NCI-H526 treated with DMSO at 0.1 percent for 48 hours (cell line): ENCODE data around the gene KRT12.

ENCODE experiments used
- DNase-seq: peaks from one replicate; lab custom pipeline; 2025; lab: John Stamatoyannopoulos, UW

KRT12 gene

DNA sequence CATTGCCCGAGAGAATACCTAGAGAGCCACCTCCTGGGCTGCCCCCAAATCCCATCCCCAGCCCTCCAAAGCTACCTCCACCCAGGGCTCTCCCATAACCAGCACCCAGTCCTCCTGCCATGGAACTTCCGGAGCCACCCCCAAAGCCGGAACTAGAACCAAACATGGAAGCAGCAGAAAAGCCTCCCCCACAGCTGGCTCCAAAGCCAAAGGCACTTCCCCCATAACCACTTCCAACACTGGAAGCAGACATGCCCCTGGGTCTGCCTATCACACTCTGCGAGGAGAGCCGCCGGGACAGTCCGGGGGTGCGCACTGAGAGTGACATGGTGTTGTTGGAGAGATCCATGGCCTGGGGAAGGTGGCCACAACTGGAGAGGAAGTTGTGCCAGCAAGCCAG lies at the start of gene KRT12:
Gene KRT12 (minus strand): TSS at position 386 of the 400 bp plus-strand sequence. CDS start 37 bp downstream, at position 349.
- no peak for DNase-seq

DNA sequence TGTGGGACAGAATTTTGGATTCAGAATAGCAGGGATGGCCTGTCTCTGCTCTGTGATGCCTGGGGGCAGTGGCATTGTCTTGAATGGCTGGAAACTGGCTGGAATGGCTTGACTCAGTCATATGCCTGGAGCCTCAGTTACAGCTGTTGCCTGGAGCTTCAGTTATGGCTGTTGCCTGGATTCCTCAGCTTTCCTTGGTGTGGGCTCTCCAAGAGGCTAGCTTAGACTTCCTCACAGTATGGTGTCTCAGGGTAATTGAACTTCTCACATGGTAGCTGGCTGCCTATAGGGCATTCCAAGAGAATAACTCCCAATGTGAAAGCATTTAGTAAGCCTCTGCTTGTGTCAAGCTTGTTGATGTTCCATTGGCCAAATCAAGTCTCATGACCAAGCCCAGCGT lies 49.3 kb upstream of the KRT12 start:
- DNase-seq, result no peak

- DNase-seq, result no peak
These were observed 48.8 kb upstream of the KRT12 start for GRCh38 chr17:40915721-40916256.

DNA sequence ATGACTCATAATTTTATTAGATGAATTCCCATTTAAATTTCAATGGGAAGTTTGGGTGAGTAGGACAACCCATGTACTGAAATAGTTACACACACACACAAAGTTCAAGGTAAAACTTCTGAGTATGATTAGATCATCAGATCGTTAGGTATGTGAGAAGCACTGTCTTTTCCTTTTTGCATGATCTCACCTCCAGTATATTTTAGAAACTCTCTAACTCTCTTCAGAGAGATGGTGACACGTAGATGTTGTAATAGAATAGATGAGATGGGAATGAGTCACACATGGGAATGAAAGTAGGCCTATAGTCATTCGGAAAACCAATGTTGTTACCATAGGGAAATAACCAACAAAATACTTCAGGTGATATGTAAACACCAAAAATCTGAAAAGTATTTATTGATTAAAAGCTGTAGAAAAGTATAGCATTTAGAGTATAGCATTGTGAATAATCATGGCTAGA lies 48.2 kb upstream of the KRT12 start:
- DNase-seq, result no peak

DNA sequence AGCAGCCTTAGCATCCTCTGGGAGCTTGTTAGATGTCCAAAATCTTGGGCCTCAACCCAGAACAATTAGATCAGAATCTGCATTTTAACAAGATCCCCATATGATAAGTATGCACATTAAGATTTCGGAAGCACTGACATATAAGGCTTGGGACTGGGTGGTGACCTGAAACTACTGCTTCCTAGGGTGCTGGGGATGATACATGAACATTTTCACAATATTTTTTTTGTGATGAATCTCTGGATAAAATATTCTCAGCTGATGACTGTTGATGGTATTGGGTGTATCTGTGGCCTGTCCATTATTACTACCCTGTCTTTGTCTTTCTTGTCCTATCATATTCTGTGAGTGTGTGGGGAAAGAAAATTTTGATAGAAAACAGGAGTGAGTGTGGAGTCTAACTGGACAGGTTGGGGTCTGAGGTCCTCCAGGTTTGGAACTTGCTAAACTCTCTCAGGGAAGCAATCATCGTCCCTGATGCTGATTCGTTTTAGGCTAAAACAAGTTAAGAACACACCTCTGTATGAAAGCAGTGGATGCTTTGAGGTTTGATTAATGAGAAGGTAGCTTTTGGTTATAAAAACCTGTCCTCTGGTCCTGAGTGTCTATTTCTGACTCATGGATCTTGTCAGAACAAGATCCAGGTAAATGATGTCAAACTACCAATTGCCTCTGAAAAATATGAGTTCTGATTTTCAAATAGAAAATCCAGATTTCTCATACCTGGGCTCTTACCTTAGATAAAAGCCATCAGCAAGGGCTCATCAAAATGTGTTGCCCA lies 47.2 kb upstream of the KRT12 start:
- no peak for DNase-seq

DNA sequence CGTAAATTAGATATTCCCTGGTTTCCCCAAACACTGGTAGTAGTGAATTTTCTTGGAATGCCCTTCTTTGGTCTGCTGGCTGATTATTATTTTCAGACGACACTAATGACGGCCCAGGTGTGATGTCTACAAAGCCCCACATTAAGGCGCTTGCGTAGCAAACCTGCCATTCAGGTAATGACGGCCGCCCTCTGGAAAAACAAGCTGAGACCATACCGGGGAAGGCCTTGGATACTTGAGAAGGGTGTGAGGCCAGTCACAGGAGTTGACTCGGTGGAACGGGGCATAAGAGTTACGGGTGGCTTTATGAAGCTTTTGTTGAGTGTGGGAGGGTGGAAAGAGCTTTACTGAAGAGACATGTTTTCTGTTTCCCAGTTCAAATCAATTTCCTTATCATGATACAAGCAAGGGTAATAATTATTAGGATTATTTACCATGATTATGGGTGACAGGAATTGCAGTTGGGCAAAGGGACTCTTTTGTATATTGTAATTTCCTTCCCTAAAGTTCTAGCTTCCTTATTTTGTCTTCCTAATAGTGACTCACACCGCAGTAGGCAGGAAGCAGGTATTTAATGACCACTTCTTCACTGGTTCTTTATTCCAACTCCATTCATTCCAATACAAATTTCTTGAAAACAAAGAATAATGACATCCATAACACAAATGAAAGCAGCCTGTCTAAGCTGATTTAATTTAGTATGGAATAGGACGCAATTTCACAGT lies 45.6 kb upstream of the KRT12 start:
- no peak for DNase-seq

DNA sequence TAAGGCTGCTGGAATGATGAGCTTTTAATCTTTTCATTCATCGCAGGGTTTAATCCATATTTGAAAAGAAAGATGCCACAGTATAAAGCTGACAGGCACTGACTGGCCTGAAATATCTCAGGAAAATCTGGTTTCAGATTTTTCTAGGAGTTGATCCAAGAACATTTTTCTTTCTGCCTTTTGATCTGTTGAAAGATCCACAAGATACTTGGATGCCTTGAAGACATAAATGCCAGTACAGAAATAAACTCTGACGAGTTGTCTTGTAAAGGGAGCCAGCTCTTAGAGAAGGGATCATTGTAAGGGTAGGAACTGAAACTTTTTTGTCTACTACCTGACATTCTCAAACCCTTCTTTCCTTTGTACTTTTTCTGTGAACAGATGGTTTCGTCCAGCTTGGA lies 43.4 kb upstream of the KRT12 start:
- DNase-seq, result no peak

DNA sequence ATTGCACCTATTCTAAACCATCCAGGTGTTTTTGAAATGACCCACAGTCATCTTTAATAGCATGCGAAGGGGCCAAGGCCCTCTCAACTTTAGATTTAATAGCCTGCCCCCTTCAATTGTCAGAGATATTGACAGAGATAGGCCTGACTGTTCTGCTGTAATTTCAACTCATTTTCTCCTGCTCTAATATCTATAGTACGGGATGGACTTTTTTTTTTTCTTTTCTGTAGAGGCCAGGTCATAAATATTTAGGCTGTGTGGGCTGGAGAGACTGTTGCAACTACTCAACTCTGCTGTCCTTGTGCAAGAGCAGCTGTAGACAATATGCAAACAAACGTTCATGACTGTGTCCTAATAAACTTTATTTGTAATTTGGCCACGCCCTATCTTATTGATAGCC lies 42.7 kb upstream of the KRT12 start:
- DNase-seq, result peak; percentile 18

GRCh38 chr17:40909351-40909750 lies 42.3 kb upstream of the KRT12 start:
- DNase-seq, result peak; percentile 44

DNA sequence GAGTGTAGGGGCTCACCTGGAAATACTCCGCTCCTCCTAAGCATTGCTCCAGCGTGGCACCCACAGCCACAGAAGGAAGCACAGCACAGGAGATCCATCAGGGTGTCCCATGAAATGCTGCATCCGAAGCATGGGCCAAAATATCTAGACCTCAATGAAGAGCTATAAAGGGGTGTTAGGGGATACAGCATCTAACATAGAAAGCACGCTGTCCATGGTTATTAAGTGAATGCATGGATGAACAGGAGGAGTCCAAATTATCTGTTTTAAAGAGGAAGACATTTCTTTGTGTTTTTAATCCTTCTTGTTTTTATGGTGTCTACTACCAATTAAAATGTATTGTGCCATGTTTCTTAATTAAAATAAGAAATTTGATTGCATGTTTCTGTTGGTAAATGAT lies 39.6 kb upstream of the KRT12 start:
- no peak for DNase-seq

DNA sequence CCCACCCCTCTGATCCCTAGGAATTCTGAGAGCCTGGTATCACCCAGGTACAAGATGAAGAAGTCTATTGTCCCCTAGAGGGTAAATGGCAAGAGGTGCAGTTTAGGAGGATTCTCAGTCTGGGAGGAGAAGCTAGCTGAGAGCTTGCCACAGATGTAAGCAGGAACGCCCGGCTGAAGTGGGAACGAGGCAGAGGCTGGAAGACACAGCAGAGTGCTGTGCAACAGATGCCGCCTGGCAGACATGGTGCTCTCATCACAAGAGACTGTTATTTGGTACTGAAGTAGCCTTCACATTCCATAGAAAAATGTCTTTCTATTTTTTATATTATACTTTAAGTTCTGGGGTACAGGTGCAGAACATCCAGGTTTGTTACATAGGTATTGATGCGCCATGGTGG lies 38.3 kb upstream of the KRT12 start:
- DNase-seq, result no peak

- DNase-seq, result no peak
These were observed 36.3 kb upstream of the KRT12 start for GRCh38 chr17:40903129-40903847.

- no peak for DNase-seq
These were observed 35.5 kb upstream of the KRT12 start for GRCh38 chr17:40902498-40902897.

DNA sequence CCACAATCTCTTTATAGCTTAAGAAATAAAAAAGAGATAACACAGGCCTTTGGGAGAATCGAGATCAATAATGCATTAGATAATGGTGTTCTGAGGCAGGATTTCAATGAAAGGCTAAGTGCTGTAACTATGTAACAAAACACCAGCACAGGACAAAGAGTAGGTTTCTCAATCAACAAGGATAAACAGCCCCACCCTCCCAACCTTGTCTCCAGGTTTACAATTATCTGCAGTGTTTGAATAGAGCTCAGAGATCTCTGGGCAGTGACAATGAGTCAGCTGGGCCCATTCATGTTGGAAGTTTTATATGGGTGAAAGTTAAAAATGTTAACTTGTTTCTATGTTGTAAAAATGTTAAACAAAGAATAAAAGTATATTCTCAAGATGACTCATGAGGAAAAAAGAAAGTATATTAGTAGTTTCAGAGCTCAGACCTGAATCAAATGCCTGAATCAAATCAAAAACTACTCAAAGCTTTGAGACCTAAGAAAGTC lies 35.0 kb upstream of the KRT12 start:
- DNase-seq, result no peak

DNA sequence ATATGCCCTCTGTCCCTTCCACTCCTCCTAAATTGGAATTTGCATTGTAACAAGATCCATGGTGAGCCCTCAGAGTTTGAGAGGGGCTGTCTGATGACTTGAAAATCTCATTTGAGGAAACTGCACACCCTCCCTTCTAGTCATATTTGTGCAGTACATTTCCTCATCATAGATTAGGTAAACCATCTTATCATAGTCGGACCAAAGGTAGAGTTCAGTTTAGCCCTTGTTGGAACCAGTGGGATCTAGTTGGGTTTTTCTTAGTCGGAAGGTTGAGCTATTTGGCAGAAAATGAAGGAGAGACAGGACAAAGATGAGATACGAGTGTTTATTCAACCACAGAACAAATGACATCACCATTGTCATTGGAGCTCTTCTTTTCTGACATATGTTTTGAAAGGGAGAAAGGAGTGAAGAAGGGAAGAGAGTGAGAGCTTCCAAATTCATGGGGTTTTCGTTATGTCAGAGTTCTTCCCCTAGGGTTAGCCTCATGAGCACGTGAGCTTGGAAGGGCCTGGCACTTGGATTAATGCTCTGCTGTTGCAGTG lies 33.9 kb upstream of the KRT12 start:
- no peak for DNase-seq

GRCh38 chr17:40896916-40897455 lies 30.0 kb upstream of the KRT12 start:
- no peak for DNase-seq

DNA sequence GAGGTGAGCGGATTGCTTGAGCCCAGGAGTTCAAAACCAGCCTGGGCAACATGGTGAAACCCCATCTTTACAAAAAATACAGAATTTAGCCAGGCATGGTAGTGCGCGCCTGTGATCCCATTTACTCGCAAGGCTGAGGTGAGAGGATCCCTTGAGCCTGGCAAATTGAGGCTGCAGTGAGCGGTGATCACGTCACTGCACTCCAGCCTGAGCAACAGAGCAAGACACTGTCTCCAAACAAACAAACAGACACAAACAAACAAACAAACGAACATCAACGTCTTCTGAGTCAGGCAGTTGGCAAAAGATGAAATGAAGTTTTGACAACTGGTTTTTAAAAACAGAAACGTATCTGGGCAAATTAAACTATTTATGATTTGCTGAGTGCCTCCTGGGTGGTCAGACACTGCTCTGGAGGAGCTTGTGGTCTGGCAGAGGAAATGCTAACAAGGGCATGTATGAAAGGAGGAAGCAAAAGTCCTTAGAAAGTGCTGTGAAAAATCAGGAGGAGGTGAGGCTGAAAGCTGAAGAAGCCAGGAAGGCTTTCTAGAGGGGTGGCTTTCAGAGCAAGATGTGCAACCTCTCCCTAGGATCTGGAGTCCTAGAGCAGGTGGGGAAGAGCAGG lies 28.2 kb upstream of the KRT12 start:
- DNase-seq, result no peak

DNA sequence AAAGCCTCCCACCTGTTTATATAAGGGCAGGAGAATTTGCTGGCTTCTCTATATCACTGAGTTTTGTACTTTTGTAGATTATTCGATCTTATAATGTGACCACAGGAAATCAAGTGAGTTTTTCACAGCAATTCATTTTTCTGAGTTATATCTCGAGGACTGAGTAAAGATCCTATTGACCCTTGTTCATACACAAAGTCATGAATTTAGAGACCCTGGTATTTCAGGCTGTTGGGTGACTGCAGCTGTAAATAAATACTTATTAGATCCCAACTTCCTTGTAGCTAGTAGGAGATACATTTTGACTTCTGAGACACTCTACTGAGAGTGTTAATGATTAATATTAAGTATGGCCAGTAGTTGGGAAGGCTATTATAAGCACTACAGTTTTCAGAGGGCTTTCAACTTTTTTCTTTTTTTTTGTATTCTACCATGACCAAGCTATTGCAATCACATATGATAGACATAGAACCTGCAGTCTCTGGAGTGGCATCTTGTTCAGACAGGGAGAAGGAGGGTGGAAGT lies 21.2 kb upstream of the KRT12 start:
- no peak for DNase-seq

DNA sequence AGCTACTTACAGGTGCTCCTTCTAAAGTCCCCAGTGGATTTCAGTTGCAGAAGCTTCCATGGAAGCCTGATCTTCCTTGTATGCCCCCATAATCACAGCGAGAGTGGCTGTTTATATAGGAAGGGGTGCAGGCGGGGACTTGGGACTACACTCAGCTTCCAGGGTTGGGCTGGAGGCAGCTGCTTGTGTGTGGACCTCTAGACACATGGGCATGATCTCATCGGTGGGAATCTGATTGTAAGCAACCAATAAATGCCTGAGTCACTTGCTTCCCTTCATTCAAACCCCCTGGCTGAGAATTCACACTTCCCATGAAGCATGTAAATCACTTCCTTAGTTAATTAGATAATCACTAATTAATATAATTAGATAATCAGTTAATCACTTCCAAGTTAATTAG lies 19.1 kb upstream of the KRT12 start:
- DNase-seq, result no peak

GRCh38 chr17:40884708-40885512 lies 17.9 kb upstream of the KRT12 start, which contains the start of gene KRT20:
TSS of gene KRT20 (minus strand) at chr17:40885242. CDS start at chr17:40885185, 57 bp downstream.
- no peak for DNase-seq
